Activated T-helper 1 cell treated with anti-CD3 and anti-CD28 coated beads, Interleukin-12 subunit alpha, Interleukin-12 subunit beta, Interleukin-2, Interleukin-4 antibody, amounts not matched to agents 30 ng/mL and 10 ng/mL and 1 ng/mL, durations not matched to agents 14 hours and 24 hours and 36 hours (primary cell): ENCODE measurements around the gene CDKN2D. TPM values are rescaled to one million over a fixed set of nuclear protein-coding genes. Genes with fewer than 3 reads are reported as not detected.
"Not testable (repeated sequence)": the region's sequence is repeated elsewhere in the genome, so short reads cannot be mapped to it uniquely, and the experiment has no call there.

Experiments
- DNase-seq: peaks from one replicate; pipeline ENCODE4 v3.0.0; 2021; ENCODE audit warnings: low spot score
- H3K27ac Mint-ChIP-seq: one replicate; pipeline ENCODE4 v1.8.0; 2021; ENCODE audit warnings: mild to moderate bottlenecking, mixed read lengths
- H3K27me3 Mint-ChIP-seq: one replicate; pipeline ENCODE4 v1.8.0; 2022; ENCODE audit warnings: mild to moderate bottlenecking, moderate library complexity, mixed read lengths; ENCODE audit not compliant: insufficient read depth
- H3K36me3 Mint-ChIP-seq: one replicate; pipeline ENCODE4 v1.8.0; 2021; ENCODE audit warnings: low read depth, mixed read lengths
- H3K4me1 Mint-ChIP-seq: one replicate; pipeline ENCODE4 v1.8.0; 2021; ENCODE audit warnings: low read depth, mixed read lengths
- H3K4me3 Mint-ChIP-seq: one replicate; pipeline ENCODE4 v1.8.0; 2021; ENCODE audit warnings: mild to moderate bottlenecking, moderate library complexity, mixed read lengths
- H3K9me3 Mint-ChIP-seq: one replicate; pipeline ENCODE4 v1.8.0; 2021; ENCODE audit warnings: mixed read lengths
- intact Hi-C: fragments of 100-400 bp; cut with micrococcal nuclease; formaldehyde crosslinking; loops from one replicate; pipeline ENCODE4 v1.15.1; 2024
- total RNA-seq: library from RNA; stranded (reverse); gene quantifications from 2 replicates; pipeline ENCODE4 v1.2.3, GENCODE V29; 2022

Gene CDKN2D
- total RNA-seq, 1 donor from 2014 or later, result 42.1 TPM

DNA sequence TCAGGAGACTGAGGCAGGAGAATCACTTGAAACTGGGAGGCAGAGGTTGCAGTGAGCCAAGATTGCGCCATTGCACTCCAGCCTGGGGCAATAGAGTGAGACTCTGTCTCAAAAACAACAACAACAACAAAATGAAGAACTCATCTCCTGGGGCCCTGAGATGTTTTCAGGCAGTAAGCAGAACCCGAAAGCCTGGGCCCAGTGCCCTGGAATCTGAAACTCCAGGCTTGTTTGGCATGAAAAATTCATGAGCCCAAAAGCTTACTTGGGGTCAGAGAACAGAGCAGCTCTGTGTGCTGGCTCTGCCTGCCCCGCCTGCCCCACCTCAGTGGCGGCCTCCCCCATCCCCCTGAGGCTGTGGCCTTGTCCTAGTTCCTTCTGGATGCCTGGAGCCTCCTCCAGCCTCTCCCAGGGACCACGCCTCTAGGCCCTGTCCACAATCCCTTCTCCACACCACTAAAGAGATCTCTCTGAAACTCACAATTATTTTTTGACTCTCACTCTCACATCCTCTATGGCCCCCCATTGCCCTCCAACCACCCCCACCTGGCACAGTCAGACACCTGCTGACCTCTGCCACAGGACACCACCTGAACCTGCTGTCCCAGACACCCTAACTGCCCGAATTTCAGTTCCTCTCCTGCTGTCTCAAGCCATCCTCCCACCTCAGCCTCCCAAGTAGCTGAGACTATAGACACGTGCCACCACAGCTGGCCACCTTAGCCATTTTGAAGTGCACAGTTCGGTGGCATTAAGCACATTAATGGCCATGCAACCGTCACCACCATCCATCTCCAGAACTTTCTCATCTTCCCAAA lies 25.2 kb upstream of the CDKN2D start:
- Mint-ChIP-seq H3K9me3 (no peaks in the 10 kb centered on the region), H3K27ac (peak overlapping the region; percentile 37)
- DNase-seq, result no peak

DNA sequence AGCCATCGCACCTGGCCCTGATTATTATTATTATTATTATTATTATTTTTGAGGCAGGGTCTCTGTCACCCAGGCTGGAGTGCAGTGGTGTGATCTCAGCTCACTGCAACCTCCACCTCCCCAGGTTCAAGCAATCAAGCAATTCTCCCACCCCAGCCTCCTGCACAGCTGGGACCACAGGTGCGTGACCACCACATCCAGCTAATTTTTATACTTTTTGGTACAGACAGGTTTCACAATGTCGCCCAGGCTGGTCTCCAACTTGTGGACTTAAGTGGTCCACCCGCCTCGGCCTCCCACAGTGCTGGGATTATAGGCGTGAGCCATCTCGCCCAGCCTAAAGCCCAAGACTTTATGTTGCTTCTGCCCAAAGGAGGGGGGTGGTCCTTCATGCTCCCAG lies 24.4 kb upstream of the CDKN2D start:
- intact Hi-C loops, result no loop called here
- no peak overlapping the region for H3K27ac Mint-ChIP-seq
- H3K27me3 Mint-ChIP-seq, result no peaks in the 10 kb centered on the region
- no peak overlapping the region for H3K4me3 Mint-ChIP-seq
- no peaks in the 10 kb centered on the region for H3K9me3 Mint-ChIP-seq
- no peaks in the 10 kb centered on the region for H3K36me3 Mint-ChIP-seq
- peaks cover 17% of the 10 kb centered on the region for H3K4me1 Mint-ChIP-seq
- no peak for DNase-seq

More for the DNA sequence above, 25.2 kb upstream of the CDKN2D start:
- intact Hi-C loops, result no loop called here
- H3K27me3 Mint-ChIP-seq, result no peaks in the 10 kb centered on the region
- peaks cover 17% of the 10 kb centered on the region for H3K4me1 Mint-ChIP-seq
- H3K36me3 Mint-ChIP-seq, result no peaks in the 10 kb centered on the region
- H3K4me3 Mint-ChIP-seq, result no peak overlapping the region

DNA sequence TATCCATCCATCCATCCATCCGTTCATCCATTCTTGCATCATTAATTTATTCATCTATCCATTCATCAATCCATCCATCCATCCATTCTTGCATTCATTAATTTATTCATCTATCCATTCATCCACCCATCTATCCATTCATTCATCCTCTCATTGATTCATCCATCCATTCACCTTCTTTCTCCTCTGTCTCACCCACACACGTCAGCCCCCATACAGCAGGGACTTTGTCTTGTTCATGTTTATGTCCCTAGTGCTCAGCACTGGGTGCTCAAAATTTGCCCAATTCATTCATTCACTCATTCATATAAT lies 19.0 kb upstream of the CDKN2D start:
- Mint-ChIP-seq H3K36me3 (peaks cover 6% of the 10 kb centered on the region), H3K27ac (no peak overlapping the region), H3K27me3 (peaks cover 19% of the 10 kb centered on the region), H3K9me3 (no peaks in the 10 kb centered on the region), H3K4me1 (peaks cover 16% of the 10 kb centered on the region), H3K4me3 (no peak overlapping the region)
- no peak for DNase-seq
- intact Hi-C loops, result no loop called here

DNA sequence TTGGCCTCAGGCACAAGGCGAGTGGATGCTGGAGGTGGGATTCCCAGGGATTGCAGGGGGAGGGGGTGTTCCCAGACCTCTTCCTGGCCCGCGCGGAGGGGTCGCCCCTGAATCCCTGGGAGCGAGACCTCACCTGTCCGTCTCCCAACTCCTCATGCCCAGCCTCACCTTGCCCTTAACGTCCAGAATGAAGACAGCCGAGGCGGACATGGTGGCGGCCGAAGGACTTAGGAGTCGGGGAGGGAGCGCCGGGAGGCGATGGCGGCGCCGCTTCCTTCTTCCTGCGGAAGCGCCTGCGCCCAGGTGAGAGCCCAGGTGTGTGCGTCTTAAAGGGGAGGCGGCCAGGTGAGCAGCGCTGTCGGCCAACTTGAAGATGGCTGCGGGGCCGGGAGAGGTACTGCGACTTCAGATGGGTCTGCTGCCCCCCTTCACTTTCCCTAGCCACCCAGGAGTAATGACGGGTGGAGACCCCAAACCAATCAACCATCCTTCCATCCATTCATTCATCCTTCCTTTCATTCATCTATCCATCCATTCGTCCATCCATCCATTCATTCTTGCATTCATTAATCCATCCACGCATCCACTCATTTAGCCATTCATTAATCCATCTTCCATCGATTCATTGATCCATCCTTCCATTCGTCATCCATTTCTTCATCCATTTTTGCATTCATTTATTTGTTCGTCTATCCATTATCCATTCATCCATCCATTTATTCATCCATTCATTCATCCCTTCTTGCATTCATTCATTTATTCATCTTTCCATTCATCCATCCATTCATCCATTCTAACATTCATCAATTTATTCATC lies 18.5 kb upstream of the CDKN2D start, which contains the start of gene AP1M2:
Gene AP1M2, minus strand, starts transcription at position 291 of the 817 bp plus-strand sequence. Its CDS starts 81 bp downstream, at position 210.
- Mint-ChIP-seq H3K27ac (no peak within 1 kb of the TSS), H3K4me1 (peaks cover 16% of the 10 kb centered on the region), H3K9me3 (no peaks in the 10 kb centered on the region), H3K4me3 (no peak within 1 kb of the TSS), H3K36me3 (peaks cover 6% of the 10 kb centered on the region), H3K27me3 (peaks cover 19% of the 10 kb centered on the region)
- DNase-seq, result no peak
- intact Hi-C loops, result no loop called here

DNA sequence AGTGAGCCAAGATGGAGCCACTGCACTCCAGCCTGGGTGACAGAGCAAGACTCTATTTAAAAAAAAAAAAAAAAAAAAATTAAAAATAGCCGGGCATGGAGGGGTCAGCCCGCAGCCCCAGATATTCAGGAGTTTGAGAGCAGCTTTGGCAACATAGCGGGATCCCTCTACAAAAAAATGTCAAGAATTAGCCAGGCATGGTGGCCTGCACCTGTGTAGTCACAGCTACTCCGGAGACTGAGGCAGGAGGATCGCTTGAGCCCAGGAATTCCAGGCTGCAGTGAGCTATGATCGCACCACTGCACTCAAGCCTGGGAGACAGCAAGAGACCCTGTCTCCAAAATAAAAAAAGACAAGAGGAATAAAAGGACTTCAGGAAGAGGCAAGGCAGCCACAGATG lies 17.6 kb upstream of the CDKN2D start:
- peaks cover 19% of the 10 kb centered on the region for H3K27me3 Mint-ChIP-seq
- no peak overlapping the region for H3K27ac Mint-ChIP-seq
- H3K4me1 Mint-ChIP-seq, result peaks cover 16% of the 10 kb centered on the region
- intact Hi-C loops, result no loop called here
- no peak for DNase-seq
- H3K9me3 Mint-ChIP-seq, result no peaks in the 10 kb centered on the region
- H3K4me3 Mint-ChIP-seq, result no peak overlapping the region
- H3K36me3 Mint-ChIP-seq, result peaks cover 6% of the 10 kb centered on the region

DNA sequence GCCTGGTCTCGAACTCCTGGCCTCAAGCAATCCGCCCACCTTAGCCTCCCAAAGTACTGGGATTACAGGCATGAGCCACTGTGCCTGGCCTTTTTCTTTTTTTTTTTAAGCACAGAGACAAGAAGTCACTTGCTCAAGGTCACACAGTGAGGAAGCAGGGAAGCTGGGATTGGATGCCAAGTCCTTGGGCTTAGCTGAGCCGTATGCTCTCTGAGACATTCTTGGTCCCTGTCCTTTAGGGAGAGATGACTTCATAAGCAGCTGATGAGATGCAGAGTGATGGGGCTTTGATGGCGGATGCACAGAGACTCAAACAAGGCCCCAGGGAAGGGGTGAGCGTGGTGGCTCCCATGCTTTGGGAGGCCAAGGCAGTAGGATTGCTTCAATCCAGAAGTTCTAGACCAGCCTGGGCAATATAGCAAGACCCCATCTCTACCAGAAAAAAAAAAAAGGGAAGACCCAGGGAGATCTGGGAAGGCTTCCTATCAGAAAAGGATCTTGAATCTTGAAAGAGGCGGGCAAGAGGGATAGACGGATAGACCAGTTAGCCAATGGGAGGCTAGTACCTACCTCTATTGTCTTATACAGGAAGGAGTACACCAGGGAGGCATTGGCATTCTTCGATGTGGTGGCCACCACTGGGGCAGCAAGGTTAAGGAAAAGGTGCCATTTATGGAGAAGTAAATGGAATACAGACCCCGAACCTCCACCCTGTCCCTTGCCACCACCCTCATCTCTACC lies 14.4 kb upstream of the CDKN2D start:
- Mint-ChIP-seq H3K27me3 (peaks cover 19% of the 10 kb centered on the region), H3K9me3 (no peaks in the 10 kb centered on the region), H3K27ac (no peak overlapping the region), H3K4me3 (no peak overlapping the region), H3K36me3 (peaks cover 6% of the 10 kb centered on the region), H3K4me1 (peaks cover 16% of the 10 kb centered on the region)
- intact Hi-C loops, result no loop called here
- DNase-seq, result no peak

DNA sequence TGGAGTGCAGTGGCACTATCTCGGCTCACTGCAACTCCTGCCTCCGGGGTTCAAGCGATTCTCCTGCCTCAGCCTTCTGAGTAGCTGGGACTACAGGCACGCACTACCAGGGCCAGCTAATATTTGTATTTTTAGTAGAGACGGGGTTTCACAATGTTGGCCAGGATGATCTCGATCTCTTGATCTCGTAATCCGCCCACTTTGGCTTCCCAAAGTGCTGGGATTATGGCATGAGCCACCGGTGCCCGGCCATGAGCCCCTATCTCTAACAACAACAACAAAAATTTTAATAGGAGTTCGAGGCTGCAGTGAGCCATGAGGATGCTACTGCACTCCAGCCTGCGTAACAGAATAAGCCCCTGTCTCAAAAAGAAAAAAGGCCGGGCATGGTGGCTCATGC lies 13.3 kb upstream of the CDKN2D start:
- H3K4me1 Mint-ChIP-seq, result peaks cover 12% of the 10 kb centered on the region
- H3K36me3 Mint-ChIP-seq, result no peaks in the 10 kb centered on the region
- intact Hi-C loops, result no loop called here
- peaks cover 10% of the 10 kb centered on the region for H3K27me3 Mint-ChIP-seq
- H3K27ac Mint-ChIP-seq, result no peak overlapping the region
- no peaks in the 10 kb centered on the region for H3K9me3 Mint-ChIP-seq
- H3K4me3 Mint-ChIP-seq, result no peak overlapping the region
- no peak for DNase-seq

DNA sequence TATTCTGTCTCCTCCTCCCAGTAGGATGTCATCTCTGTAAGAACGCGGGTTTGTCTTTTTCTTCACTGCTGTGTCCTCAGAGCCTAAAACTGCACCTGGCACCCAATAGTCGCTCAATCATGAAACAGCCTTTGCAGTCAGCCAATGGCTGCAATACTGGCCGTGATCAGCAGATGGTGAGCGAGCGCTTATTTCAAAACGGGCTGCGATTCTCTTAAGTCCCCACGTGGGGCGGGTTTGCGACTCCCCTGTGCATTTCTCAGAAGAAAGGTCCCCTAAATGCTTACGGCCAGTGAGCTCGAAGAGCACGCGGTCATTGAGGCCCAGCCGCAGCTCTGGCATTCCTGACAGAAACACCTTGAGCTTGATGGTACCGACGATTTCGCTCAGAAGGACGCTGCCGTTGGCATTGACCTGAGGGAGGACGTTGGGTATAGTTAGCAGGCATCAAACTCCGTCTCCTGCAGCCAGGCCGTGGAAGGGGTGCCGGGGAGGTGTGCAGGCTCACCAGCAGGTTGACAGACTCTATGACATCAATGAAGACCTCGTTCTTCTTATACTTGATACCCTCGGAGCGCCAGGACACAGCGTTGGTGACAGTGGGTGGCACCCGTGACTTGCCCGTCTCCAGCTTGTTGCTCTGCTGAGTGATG lies 12.3 kb upstream of the CDKN2D start:
- intact Hi-C loops, result loop anchor here (1.0 to 2.0 kb wide), 4 partner anchors 23 to 118 kb away; no protein-coding TSS in a partner anchor

DNA sequence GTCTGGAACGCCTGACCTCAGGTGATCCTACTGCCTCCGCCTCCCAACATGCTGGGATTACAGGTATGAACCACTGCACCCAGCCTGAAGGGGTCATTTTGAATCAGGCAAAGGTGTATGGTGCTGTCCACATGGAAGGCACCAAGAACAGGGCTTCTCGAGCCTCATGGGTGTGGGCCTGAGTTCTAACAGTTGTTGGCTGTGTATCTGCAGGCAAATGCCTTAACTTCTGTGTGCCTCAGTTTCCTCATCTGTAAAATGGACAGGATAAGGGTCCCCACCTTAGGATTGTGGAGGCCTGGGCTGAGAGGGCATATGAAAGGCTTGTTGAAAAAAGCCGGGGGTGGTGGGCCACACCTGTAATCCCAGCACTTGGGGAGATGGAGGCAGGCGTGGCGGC lies 9.2 kb upstream of the CDKN2D start:
- no peaks in the 10 kb centered on the region for H3K27me3 Mint-ChIP-seq
- no peak for DNase-seq
- no peaks in the 10 kb centered on the region for H3K9me3 Mint-ChIP-seq
- H3K4me1 Mint-ChIP-seq, result peaks cover 13% of the 10 kb centered on the region
- H3K27ac Mint-ChIP-seq, result no peak overlapping the region
- intact Hi-C loops, result no loop called here
- H3K4me3 Mint-ChIP-seq, result no peak overlapping the region
- no peaks in the 10 kb centered on the region for H3K36me3 Mint-ChIP-seq

More for the DNA sequence above, 12.3 kb upstream of the CDKN2D start:
- Mint-ChIP-seq H3K27ac (no peak overlapping the region), H3K27me3 (peaks cover 6% of the 10 kb centered on the region), H3K36me3 (no peaks in the 10 kb centered on the region), H3K4me3 (no peak overlapping the region), H3K4me1 (peaks cover 12% of the 10 kb centered on the region), H3K9me3 (no peaks in the 10 kb centered on the region)
- DNase-seq, result peak; percentile 81

DNA sequence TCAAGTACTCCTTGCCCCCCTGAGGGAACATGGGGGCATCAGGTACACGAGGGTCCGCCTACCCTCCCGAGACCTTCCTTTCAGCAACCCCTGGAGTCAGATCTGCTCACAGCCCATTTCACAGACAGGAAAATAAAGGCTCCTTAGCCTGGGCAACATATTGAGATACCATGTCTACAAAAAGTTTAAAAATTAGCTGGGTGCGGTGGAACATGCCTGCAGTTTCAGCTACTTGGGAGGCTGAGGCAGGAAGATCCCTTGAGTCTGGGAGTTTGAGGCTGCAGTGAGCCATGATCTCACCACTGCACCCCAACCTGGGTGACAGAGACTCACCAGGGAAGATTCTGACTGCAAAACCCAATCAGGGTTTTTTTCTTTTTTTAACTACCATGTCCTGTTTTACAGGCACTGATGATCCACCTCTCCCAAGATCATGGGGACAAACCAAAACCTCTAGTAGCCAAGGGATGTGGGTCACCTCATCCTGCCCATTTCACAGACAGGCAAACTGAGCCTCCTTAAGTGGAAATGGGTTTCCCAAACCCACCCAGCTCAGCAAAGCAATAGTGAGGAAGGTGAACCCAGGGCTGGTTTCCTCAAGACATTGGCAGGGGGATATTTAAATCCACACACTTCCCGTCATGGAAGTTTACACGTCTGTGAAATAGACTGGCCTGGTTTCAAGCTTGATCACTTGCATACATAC lies 6.4 kb upstream of the CDKN2D start:
- intact Hi-C loops, result no loop called here
- H3K27ac Mint-ChIP-seq, result no peak overlapping the region

DNA sequence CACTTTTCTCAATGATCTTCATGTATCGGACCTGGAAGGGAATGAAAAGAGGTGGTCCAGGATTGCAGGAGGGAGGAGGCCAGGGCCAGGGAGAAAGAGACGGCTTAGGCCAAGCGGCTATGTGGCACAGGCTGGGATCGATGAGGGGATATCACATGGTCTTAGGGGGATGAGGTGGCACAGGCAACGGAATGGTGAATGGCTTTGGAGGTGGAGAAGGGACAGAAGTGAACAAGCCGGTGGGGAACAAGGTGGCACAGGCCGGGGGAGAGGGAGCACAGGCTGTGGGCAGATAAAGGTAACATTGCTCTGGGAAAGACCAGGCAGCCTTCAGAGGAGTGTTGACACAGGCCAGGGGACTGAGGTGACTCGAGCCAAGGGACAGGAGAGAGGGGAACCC lies 5.7 kb upstream of the CDKN2D start:
- H3K4me3 Mint-ChIP-seq, result no peak overlapping the region

More for the DNA sequence above, 6.4 kb upstream of the CDKN2D start:
- DNase-seq, result no peak
- no peak overlapping the region for H3K4me3 Mint-ChIP-seq
- H3K4me1 Mint-ChIP-seq, result peaks cover 13% of the 10 kb centered on the region
- no peaks in the 10 kb centered on the region for H3K9me3 Mint-ChIP-seq
- H3K36me3 Mint-ChIP-seq, result no peaks in the 10 kb centered on the region
- no peaks in the 10 kb centered on the region for H3K27me3 Mint-ChIP-seq

DNA sequence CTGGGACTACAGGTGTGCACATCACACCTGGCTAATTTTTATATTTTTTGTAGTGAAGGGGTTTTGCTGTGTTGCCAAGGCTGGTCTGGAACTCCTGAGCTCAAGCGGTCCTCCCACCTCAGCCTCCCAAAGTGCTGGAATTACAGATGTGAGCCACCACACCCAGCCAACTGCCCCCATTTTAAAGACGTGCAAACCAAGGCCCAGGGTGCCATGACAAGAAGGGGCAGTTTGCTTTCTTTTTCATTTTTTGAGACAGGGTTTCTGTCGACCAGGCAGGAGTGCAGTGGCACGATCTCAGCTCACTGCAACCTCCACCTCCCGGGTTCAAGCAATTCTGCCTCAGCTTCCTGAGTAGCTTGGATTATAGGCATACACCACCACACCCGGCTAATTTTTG lies 5.0 kb upstream of the CDKN2D start:
- H3K4me1 Mint-ChIP-seq, result peaks cover 19% of the 10 kb centered on the region
- intact Hi-C loops, H3K27me3 Mint-ChIP-seq, H3K4me3 Mint-ChIP-seq, DNase-seq, H3K9me3 Mint-ChIP-seq, H3K36me3 Mint-ChIP-seq, H3K27ac Mint-ChIP-seq: not testable (repeated sequence)

More for the DNA sequence above, 5.7 kb upstream of the CDKN2D start:
- no peaks in the 10 kb centered on the region for H3K36me3 Mint-ChIP-seq
- no peak for DNase-seq
- H3K4me1 Mint-ChIP-seq, result peaks cover 14% of the 10 kb centered on the region
- intact Hi-C loops, result no loop called here
- no peaks in the 10 kb centered on the region for H3K27me3 Mint-ChIP-seq
- no peak overlapping the region for H3K27ac Mint-ChIP-seq
- H3K9me3 Mint-ChIP-seq, result no peaks in the 10 kb centered on the region
